Nephron (organoid): ENCODE measurements around the gene WAC.
"Not testable (repeated sequence)": the region's sequence is repeated elsewhere in the genome, so short reads cannot be mapped to it uniquely, and the experiment has no call there.

Source experiments
- H3K27ac Mint-ChIP-seq, 3 experiments: 2 replicates each; pipeline ENCODE4 v1.8.0; 2020; ENCODE audit warnings: mixed read lengths in 3 of 3, mild to moderate bottlenecking in 2 of 3, moderate library complexity in 1 of 3
- H3K27me3 Mint-ChIP-seq: 2 replicates; pipeline ENCODE4 v1.8.0; 2021; ENCODE audit warnings: low read depth, mild to moderate bottlenecking, moderate library complexity, mixed read lengths
- H3K36me3 Mint-ChIP-seq: 2 replicates; pipeline ENCODE4 v1.8.0; 2020; ENCODE audit warnings: low read depth, mixed read lengths
- H3K4me1 Mint-ChIP-seq: 2 replicates; pipeline ENCODE4 v1.8.0; 2020; ENCODE audit warnings: mixed read lengths
- H3K4me3 Mint-ChIP-seq, 3 experiments: 2 replicates each; pipeline ENCODE4 v1.8.0; 2020; ENCODE audit warnings: mild to moderate bottlenecking in 3 of 3, mixed read lengths in 3 of 3, moderate library complexity in 2 of 3
- H3K9me3 Mint-ChIP-seq: 2 replicates; pipeline ENCODE4 v1.8.0; 2020; ENCODE audit warnings: mixed read lengths
- CTCF ChIP-seq, 3 experiments: fragments of 200-600 bp; sonication (generic); IDR thresholded peaks; one replicate each; pipeline ENCODE4 v1.5.0; 2021; ENCODE audit warnings: antibody characterized with exemption in 3 of 3; ENCODE audit not compliant: unreplicated experiment in 3 of 3

The WAC gene

GRCh38 chr10:28496017-28496416 lies 36.9 kb upstream of the WAC start:
- peaks cover 8% of the 10 kb centered on the region for H3K4me1 Mint-ChIP-seq
- H3K36me3 Mint-ChIP-seq: no peaks in the 10 kb centered on the region
- H3K27me3 Mint-ChIP-seq: no peaks in the 10 kb centered on the region
- no peaks in the 10 kb centered on the region for H3K9me3 Mint-ChIP-seq
- no peak for TF ChIP-seq CTCF (IDR thresholded peaks at IDR 0.05; ENCODE audit: unreplicated experiment in 3 of 3)
- no peak overlapping the region for H3K27ac Mint-ChIP-seq
- no peak overlapping the region for H3K4me3 Mint-ChIP-seq

- H3K4me3 Mint-ChIP-seq: no peak overlapping the region
These were observed 36.4 kb upstream of the WAC start for GRCh38 chr10:28496481-28496961.

GRCh38 chr10:28497313-28498126 lies 35.4 kb upstream of the WAC start:
- no peak for TF ChIP-seq CTCF (IDR thresholded peaks at IDR 0.05; ENCODE audit: unreplicated experiment in 3 of 3)
- no peak overlapping the region for H3K27ac Mint-ChIP-seq
- H3K9me3 Mint-ChIP-seq: no peaks in the 10 kb centered on the region
- H3K36me3 Mint-ChIP-seq: no peaks in the 10 kb centered on the region
- H3K27me3 Mint-ChIP-seq: no peaks in the 10 kb centered on the region
- peaks cover 8% of the 10 kb centered on the region for H3K4me1 Mint-ChIP-seq
- H3K4me3 Mint-ChIP-seq: no peak overlapping the region

More at GRCh38 chr10:28496481-28496961, 36.4 kb upstream of the WAC start:
- no peak overlapping the region for H3K27ac Mint-ChIP-seq
- H3K4me1 Mint-ChIP-seq: peaks cover 8% of the 10 kb centered on the region
- TF ChIP-seq CTCF (IDR thresholded peaks at IDR 0.05; ENCODE audit: unreplicated experiment in 3 of 3): no peak
- H3K36me3 Mint-ChIP-seq: no peaks in the 10 kb centered on the region
- no peaks in the 10 kb centered on the region for H3K27me3 Mint-ChIP-seq
- H3K9me3 Mint-ChIP-seq: no peaks in the 10 kb centered on the region

GRCh38 chr10:28500203-28500602 lies 32.7 kb upstream of the WAC start:
- not testable (repeated sequence) for H3K4me1 Mint-ChIP-seq, H3K27me3 Mint-ChIP-seq, H3K9me3 Mint-ChIP-seq, H3K36me3 Mint-ChIP-seq, H3K4me3 Mint-ChIP-seq
- peak overlapping the region; percentile 55 to 78 (median 65) for H3K27ac Mint-ChIP-seq

- H3K4me1 Mint-ChIP-seq: peaks cover 13% of the 10 kb centered on the region
- peak overlapping the region in 1 of 3 experiments; percentile 74 for H3K27ac Mint-ChIP-seq
- no peak overlapping the region for H3K4me3 Mint-ChIP-seq
- no peak for TF ChIP-seq CTCF (IDR thresholded peaks at IDR 0.05; ENCODE audit: unreplicated experiment in 3 of 3)
- no peaks in the 10 kb centered on the region for H3K27me3 Mint-ChIP-seq
- H3K36me3 Mint-ChIP-seq: no peaks in the 10 kb centered on the region
- H3K9me3 Mint-ChIP-seq: no peaks in the 10 kb centered on the region
These were observed 29.8 kb upstream of the WAC start for GRCh38 chr10:28503114-28503513.

GRCh38 chr10:28505359-28505959 lies 27.5 kb upstream of the WAC start:
- Mint-ChIP-seq H3K36me3 (no peaks in the 10 kb centered on the region), H3K4me1 (peaks cover 5% of the 10 kb centered on the region), H3K9me3 (no peaks in the 10 kb centered on the region), H3K27me3 (no peaks in the 10 kb centered on the region), H3K27ac (no peak overlapping the region), H3K4me3 (no peak overlapping the region)
- no peak for TF ChIP-seq CTCF (IDR thresholded peaks at IDR 0.05; ENCODE audit: unreplicated experiment in 3 of 3)
